HEK293 (cell line): ENCODE data around the gene UGT1A10.

Experiments used
- CTCF ChIA-PET: fragments of 350-600 bp; formaldehyde crosslinking; extraction: SDS; loops from one replicate; lab custom pipeline; 2021; ENCODE audit warnings: antibody characterized with exemption; lab: Yijun Ruan, JAX
- POLR2A ChIA-PET: fragments of 300-600 bp; formaldehyde crosslinking; extraction: SDS; loops from one replicate; lab custom pipeline; 2020; ENCODE audit warnings: antibody characterized with exemption, inconsistent platforms; lab: Yijun Ruan, JAX
- H3K27ac ChIP-seq: fragments of 200-500 bp; sonication (Bioruptor generic); 2 replicates; pipeline ENCODE4 v1.5.1; 2014; ENCODE audit warnings: low read depth, low read length, control low read depth, inconsistent platforms; ENCODE audit errors: extremely low read depth
- H3K36me3 ChIP-seq, 2 experiments: fragments of 200-500 bp in 1 of 2; sonication (Bioruptor generic) in 1 of 2; 1 replicate in 1 of 2; 2 replicates in 1 of 2; pipeline ENCODE4 v1.5.1; 2014 to 2017; ENCODE audit warnings: inconsistent platforms in 2 of 2, low read length in 2 of 2; ENCODE audit not compliant: control insufficient read depth in 2 of 2, insufficient read depth in 1 of 2
- H3K4me1 ChIP-seq: fragments of 200-500 bp; sonication (Bioruptor generic); 2 replicates; pipeline ENCODE4 v1.5.1; 2014; ENCODE audit warnings: mild to moderate bottlenecking, low read length, inconsistent platforms; ENCODE audit not compliant: control insufficient read depth, insufficient read depth
- H3K4me3 ChIP-seq: 2 replicates; pipeline ENCODE4 v1.5.1; 2011; ENCODE audit warnings: low read depth, mild to moderate bottlenecking, control low read depth, low read length, moderate library complexity
- H3K9me3 ChIP-seq: fragments of 200-500 bp; sonication (Bioruptor generic); 2 replicates; pipeline ENCODE4 v1.5.1; 2014; ENCODE audit warnings: low read depth, low read length, inconsistent platforms; ENCODE audit not compliant: control insufficient read depth, insufficient read depth
- EGR2 ChIP-seq: fragments of 450-650 bp; formaldehyde crosslinking; IDR thresholded peaks from 2 replicates; pipeline ENCODE4 v1.5.1; 2016; ENCODE audit warnings: low read depth, missing biosample characterization, missing genetic modification characterization
- SCRT1 ChIP-seq: fragments of 450-650 bp; formaldehyde crosslinking; IDR thresholded peaks from 2 replicates; pipeline ENCODE4 v1.5.1; 2016; ENCODE audit warnings: missing biosample characterization, missing genetic modification characterization, borderline replicate concordance
- ZBTB11 ChIP-seq: fragments of 450-650 bp; formaldehyde crosslinking; conservative IDR thresholded peaks from 2 replicates; pipeline ENCODE4 v1.5.1; 2016; ENCODE audit warnings: low read depth, missing biosample characterization, missing genetic modification characterization
- ZBTB44 ChIP-seq: fragments of 450-650 bp; IDR thresholded peaks from 2 replicates; pipeline ENCODE4 v1.5.1; 2018; ENCODE audit warnings: missing biosample characterization, mild to moderate bottlenecking, missing genetic modification characterization
- ZNF10 ChIP-seq: fragments of 450-650 bp; formaldehyde crosslinking; IDR thresholded peaks from 2 replicates; pipeline ENCODE4 v1.5.1; 2017; ENCODE audit warnings: missing biosample characterization, missing genetic modification characterization
- ZNF146 ChIP-seq: fragments of 450-650 bp; formaldehyde crosslinking; IDR thresholded peaks from 2 replicates; pipeline ENCODE4 v1.5.1; 2016; ENCODE audit warnings: missing biosample characterization, missing genetic modification characterization
- ZNF202 ChIP-seq: fragments of 450-650 bp; formaldehyde crosslinking; IDR thresholded peaks from 2 replicates; pipeline ENCODE4 v1.5.1; 2016; ENCODE audit warnings: missing biosample characterization, missing genetic modification characterization, borderline replicate concordance
- ZNF404 ChIP-seq: fragments of 450-650 bp; formaldehyde crosslinking; IDR thresholded peaks from 2 replicates; pipeline ENCODE4 v1.5.1; 2017; ENCODE audit warnings: missing biosample characterization, missing genetic modification characterization
- ZNF571 ChIP-seq: fragments of 450-650 bp; formaldehyde crosslinking; IDR thresholded peaks from 2 replicates; pipeline ENCODE4 v1.5.0; 2017; ENCODE audit warnings: missing biosample characterization, missing genetic modification characterization
- ZNF701 ChIP-seq: fragments of 450-650 bp; formaldehyde crosslinking; IDR thresholded peaks from 2 replicates; pipeline ENCODE4 v1.5.1; 2016; ENCODE audit warnings: missing biosample characterization, missing genetic modification characterization
- ZNF76 ChIP-seq: fragments of 450-650 bp; formaldehyde crosslinking; IDR thresholded peaks from 2 replicates; pipeline ENCODE4; 2016; ENCODE audit warnings: low read depth, missing biosample characterization, missing genetic modification characterization, borderline replicate concordance
- ZNF776 ChIP-seq: fragments of 450-650 bp; formaldehyde crosslinking; IDR thresholded peaks from 2 replicates; pipeline ENCODE4 v1.5.0; 2017; ENCODE audit warnings: missing biosample characterization, missing genetic modification characterization, borderline replicate concordance
- ZNF777 ChIP-seq: fragments of 450-650 bp; formaldehyde crosslinking; IDR thresholded peaks from 2 replicates; pipeline ENCODE4 v1.5.1; 2017; ENCODE audit warnings: missing biosample characterization, missing genetic modification characterization, borderline replicate concordance
- TF ChIP-seq, protein P1 (sequence below): fragments of 450-650 bp; formaldehyde crosslinking; IDR thresholded peaks from 2 replicates; pipeline ENCODE4 v1.5.1; 2016; ENCODE audit warnings: missing biosample characterization, missing genetic modification characterization
- TF ChIP-seq, protein P2 (sequence below): fragments of 450-650 bp; formaldehyde crosslinking; IDR thresholded peaks from 2 replicates; pipeline ENCODE4 v1.5.0; 2017; ENCODE audit warnings: missing biosample characterization, missing genetic modification characterization, borderline replicate concordance

The UGT1A10 gene

GRCh38 chr2:233773854-233774253 lies 137.6 kb downstream of the UGT1A10 start:
- Histone ChIP-seq H3K36me3 (no peaks in the 10 kb centered on the region), H3K9me3 (no peaks in the 10 kb centered on the region), H3K4me3 (no peak overlapping the region), H3K27ac (no peak overlapping the region), H3K4me1 (no peaks in the 10 kb centered on the region)
- CTCF ChIA-PET, result no interaction called here
- TF ChIP-seq, protein P1, sequence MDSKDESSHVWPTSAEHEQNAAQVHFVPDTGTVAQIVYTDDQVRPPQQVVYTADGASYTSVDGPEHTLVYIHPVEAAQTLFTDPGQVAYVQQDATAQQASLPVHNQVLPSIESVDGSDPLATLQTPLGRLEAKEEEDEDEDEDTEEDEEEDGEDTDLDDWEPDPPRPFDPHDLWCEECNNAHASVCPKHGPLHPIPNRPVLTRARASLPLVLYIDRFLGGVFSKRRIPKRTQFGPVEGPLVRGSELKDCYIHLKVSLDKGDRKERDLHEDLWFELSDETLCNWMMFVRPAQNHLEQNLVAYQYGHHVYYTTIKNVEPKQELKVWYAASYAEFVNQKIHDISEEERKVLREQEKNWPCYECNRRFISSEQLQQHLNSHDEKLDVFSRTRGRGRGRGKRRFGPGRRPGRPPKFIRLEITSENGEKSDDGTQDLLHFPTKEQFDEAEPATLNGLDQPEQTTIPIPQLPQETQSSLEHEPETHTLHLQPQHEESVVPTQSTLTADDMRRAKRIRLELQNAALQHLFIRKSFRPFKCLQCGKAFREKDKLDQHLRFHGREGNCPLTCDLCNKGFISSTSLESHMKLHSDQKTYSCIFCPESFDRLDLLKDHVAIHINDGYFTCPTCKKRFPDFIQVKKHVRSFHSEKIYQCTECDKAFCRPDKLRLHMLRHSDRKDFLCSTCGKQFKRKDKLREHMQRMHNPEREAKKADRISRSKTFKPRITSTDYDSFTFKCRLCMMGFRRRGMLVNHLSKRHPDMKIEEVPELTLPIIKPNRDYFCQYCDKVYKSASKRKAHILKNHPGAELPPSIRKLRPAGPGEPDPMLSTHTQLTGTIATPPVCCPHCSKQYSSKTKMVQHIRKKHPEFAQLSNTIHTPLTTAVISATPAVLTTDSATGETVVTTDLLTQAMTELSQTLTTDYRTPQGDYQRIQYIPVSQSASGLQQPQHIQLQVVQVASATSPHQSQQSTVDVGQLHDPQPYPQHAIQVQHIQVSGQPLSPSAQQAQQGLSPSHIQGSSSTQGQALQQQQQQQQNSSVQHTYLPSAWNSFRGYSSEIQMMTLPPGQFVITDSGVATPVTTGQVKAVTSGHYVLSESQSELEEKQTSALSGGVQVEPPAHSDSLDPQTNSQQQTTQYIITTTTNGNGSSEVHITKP (tag by site-specific recombination), result no peak
- no peak for TF ChIP-seq ZNF146 (tag by site-specific recombination)
- no peak for TF ChIP-seq ZNF202 (tag by site-specific recombination)
- POLR2A ChIA-PET, result no interaction called here

- Histone ChIP-seq H3K4me3 (no peak overlapping the region), H3K36me3 (no peaks in the 10 kb centered on the region), H3K9me3 (no peaks in the 10 kb centered on the region), H3K4me1 (no peaks in the 10 kb centered on the region), H3K27ac (no peak overlapping the region)
- TF ChIP-seq ZBTB44 (tag by site-specific recombination), result no peak
- TF ChIP-seq, protein P2, sequence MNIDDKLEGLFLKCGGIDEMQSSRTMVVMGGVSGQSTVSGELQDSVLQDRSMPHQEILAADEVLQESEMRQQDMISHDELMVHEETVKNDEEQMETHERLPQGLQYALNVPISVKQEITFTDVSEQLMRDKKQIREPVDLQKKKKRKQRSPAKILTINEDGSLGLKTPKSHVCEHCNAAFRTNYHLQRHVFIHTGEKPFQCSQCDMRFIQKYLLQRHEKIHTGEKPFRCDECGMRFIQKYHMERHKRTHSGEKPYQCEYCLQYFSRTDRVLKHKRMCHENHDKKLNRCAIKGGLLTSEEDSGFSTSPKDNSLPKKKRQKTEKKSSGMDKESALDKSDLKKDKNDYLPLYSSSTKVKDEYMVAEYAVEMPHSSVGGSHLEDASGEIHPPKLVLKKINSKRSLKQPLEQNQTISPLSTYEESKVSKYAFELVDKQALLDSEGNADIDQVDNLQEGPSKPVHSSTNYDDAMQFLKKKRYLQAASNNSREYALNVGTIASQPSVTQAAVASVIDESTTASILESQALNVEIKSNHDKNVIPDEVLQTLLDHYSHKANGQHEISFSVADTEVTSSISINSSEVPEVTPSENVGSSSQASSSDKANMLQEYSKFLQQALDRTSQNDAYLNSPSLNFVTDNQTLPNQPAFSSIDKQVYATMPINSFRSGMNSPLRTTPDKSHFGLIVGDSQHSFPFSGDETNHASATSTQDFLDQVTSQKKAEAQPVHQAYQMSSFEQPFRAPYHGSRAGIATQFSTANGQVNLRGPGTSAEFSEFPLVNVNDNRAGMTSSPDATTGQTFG, result no peak
- TF ChIP-seq ZBTB11, result no peak
- no peak for TF ChIP-seq ZNF701 (tag by site-specific recombination)
- POLR2A ChIA-PET, result no interaction called here
- CTCF ChIA-PET, result interaction anchor here (0.8 to 1.0 kb wide), 2 partner anchors 12 to 82 kb away, joined by 4 read pairs; no protein-coding TSS in a partner anchor
These were observed 139.2 kb downstream of the UGT1A10 start for GRCh38 chr2:233775414-233775813.

GRCh38 chr2:233778030-233778429 lies 141.8 kb downstream of the UGT1A10 start, which contains the start of gene MROH2A:
MROH2A (plus strand) TSS chr2:233778330; CDS start chr2:233779359, 1,029 bp downstream.
- no peak within 1 kb of the TSS for H3K4me3 ChIP-seq
- TF ChIP-seq ZNF776 (no peak), ZNF571 (tag by site-specific recombination) (no peak), ZNF10 (tag by site-specific recombination) (no peak), SCRT1 (tag by site-specific recombination) (no peak), ZNF777 (tag by site-specific recombination) (no peak), ZNF76 (tag by site-specific recombination) (no peak), ZNF404 (tag by site-specific recombination) (no peak), EGR2 (tag by site-specific recombination) (no peak)
- no peak within 1 kb of the TSS for H3K27ac ChIP-seq
- no peaks in the 10 kb centered on the region for H3K36me3 ChIP-seq
- ChIA-PET POLR2A (no interaction called here), CTCF (interaction anchor here (0.7 kb wide), 1 partner anchor 153 kb away, joined by 3 read pairs; no protein-coding TSS in a partner anchor)
- H3K9me3 ChIP-seq, result no peaks in the 10 kb centered on the region
- H3K4me1 ChIP-seq, result no peaks in the 10 kb centered on the region
